ENCODE results near the gene CLIC3. TPM values are rescaled to one million over a fixed set of nuclear protein-coding genes. Genes with fewer than 3 reads are reported as not detected.

CLIC3 gene
- total RNA-seq, 1 donor from 2014 or later: not detected

DNA sequence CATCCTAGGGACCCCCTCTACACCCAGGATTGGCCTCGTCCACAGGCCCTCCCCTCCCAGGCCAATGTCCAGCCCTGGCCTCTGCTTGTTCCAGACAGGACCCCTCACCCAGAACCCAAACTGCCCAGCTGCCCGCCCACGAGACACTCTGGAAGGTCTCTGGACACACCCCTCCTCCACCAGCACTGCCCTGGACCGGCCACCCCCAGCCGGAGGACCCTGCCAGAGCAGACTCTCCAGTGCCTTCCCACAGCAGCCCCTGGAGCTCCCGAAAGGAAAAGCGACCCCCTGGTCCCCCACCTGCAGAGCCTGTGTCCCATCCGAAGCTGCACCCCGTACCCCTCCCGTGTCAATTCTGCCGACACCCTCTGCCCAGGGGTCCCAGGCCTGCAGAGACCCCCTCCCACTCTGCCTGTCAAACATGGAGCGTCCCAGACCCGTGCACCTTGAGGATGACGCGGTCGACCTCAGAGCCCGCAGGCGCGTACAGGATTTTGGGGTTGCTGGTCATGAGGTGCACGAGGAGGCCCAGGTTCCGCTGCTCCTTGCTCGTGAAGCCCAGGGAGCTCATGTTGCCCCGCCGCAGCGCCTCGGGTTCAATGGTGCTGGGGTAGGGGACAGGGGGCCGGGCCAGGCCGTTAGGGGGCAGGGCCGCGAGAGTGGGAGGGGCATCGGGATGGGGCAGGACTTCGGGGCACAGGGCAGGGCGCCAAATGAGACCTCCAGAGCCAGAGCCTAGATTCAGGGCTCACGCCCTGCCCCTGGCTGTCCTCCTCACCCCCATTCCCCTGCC lies 23.7 kb upstream of the CLIC3 start:
- no peaks in the 10 kb centered on the region for H3K4me1 Mint-ChIP-seq (ENCODE audit: unreplicated experiment)

DNA sequence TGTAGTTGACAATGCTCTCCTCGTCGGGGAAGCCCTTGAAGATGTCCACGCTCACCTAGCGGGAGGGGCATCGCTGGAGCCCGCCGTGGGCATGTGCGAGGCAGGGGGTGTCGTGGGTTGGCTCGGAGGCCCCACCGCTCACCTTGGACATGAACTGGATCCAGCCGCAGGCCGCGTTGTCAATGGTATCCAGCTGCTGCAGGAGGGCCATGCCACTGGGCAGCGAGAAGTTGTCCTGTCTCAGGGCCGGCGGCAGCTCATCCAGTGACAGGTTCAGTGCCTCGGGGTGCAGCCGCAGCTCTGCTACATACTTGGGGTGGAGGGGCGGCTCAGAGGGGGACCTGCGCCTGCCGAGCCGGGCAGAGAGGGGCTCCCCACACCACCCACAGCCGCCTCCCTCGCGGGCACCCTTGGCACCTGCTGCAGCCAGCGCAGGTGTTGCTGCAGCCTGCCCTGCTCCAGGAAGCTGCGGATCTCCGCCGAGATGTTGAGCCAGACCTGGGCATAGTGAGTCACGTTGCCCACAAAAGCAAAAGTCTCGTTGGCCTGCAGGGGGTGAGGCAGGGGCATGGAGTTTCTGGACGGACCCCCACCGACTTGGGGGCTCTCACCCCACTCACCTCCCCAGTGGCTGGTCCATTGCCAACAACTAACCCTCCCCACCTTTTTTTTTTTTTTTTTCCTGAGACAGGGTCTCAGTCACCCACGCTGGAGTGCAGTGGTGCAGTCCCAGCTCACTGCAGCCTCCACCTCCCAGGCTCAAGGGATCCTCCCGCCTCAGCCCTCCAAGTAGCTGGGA lies 22.6 kb upstream of the CLIC3 start:
- DNase-seq (ENCODE audit: low spot score): no peak
- TF ChIP-seq, protein P1, sequence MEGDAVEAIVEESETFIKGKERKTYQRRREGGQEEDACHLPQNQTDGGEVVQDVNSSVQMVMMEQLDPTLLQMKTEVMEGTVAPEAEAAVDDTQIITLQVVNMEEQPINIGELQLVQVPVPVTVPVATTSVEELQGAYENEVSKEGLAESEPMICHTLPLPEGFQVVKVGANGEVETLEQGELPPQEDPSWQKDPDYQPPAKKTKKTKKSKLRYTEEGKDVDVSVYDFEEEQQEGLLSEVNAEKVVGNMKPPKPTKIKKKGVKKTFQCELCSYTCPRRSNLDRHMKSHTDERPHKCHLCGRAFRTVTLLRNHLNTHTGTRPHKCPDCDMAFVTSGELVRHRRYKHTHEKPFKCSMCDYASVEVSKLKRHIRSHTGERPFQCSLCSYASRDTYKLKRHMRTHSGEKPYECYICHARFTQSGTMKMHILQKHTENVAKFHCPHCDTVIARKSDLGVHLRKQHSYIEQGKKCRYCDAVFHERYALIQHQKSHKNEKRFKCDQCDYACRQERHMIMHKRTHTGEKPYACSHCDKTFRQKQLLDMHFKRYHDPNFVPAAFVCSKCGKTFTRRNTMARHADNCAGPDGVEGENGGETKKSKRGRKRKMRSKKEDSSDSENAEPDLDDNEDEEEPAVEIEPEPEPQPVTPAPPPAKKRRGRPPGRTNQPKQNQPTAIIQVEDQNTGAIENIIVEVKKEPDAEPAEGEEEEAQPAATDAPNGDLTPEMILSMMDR (IDR thresholded peaks at IDR 0.05; ENCODE audit: unreplicated experiment): no peak
- Mint-ChIP-seq H3K27ac (ENCODE audit: unreplicated experiment) (no peak overlapping the region), H3K4me1 (ENCODE audit: unreplicated experiment) (no peaks in the 10 kb centered on the region), H3K4me3 (ENCODE audit: unreplicated experiment) (no peak overlapping the region), H3K36me3 (ENCODE audit: low read depth, unreplicated experiment) (no peaks in the 10 kb centered on the region), H3K27me3 (ENCODE audit: unreplicated experiment) (peaks cover 5% of the 10 kb centered on the region), H3K9me3 (ENCODE audit: unreplicated experiment) (no peaks in the 10 kb centered on the region)

More for the DNA sequence above, 23.7 kb upstream of the CLIC3 start:
- Mint-ChIP-seq H3K27me3 (ENCODE audit: unreplicated experiment) (peaks cover 5% of the 10 kb centered on the region), H3K27ac (ENCODE audit: unreplicated experiment) (no peak overlapping the region), H3K4me3 (ENCODE audit: unreplicated experiment) (no peak overlapping the region), H3K9me3 (ENCODE audit: unreplicated experiment) (no peaks in the 10 kb centered on the region), H3K36me3 (ENCODE audit: low read depth, unreplicated experiment) (no peaks in the 10 kb centered on the region)
- TF ChIP-seq, protein P1 (IDR thresholded peaks at IDR 0.05; ENCODE audit: unreplicated experiment): no peak
- DNase-seq (ENCODE audit: low spot score): no peak

DNA sequence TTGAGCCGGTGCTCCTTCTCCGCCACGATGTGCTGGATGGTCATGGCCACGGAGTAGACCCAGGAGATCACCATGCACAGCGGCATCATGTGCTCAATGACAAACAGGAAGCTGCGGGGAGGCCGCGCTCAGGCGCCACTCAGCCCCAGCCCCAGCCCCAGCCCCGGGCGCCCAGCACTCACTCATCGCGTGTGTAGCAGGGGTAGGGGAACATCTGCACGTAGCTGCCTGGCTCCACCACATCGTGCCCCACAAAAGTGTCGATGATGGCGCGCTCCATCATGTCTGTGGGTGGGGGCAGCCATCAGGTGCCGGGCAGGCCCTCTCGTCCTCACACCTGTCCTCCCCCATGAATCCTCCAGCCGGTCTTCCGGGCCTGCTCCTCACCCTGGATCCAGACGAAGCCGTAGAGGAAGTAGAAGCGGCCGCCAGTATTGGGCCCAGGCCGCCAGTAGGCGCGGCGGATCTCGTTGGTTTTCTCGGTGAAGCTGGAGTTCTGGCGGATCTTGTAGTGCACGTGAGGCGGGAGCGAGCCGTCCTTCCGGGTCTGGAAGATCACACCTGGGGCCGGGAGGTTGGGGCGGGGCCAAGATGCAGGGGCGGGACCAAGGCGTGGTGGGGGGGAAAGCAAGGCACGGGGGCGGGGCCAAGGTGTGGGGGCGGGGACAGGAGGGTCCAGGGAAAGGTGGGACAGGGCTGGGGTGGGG lies 21.6 kb upstream of the CLIC3 start:
- peaks cover 4% of the 10 kb centered on the region for H3K27me3 Mint-ChIP-seq (ENCODE audit: unreplicated experiment)

DNA sequence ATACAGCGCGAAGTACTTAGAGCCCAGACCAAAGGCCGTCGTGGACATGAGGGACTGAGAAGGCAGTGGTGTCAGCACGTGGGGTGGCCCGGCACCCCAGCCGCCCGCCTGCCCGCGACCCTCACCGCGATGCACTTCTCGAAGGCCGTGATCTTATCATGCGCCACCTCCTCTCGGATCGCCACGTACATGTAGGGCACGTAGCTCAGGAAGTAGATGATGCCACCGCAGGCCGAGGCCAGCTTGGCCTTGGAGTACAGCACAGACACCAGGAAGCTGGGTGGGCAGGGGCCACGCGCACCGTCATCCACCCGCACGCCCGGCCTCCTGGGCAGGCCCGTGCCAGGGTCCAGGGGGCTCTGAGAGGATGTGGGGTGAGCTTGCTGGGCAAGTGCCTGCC lies 20.7 kb upstream of the CLIC3 start:
- Mint-ChIP-seq H3K27ac (ENCODE audit: unreplicated experiment) (no peak overlapping the region), H3K9me3 (ENCODE audit: unreplicated experiment) (no peaks in the 10 kb centered on the region), H3K27me3 (ENCODE audit: unreplicated experiment) (peaks cover 1% of the 10 kb centered on the region), H3K4me3 (ENCODE audit: unreplicated experiment) (no peak overlapping the region), H3K4me1 (ENCODE audit: unreplicated experiment) (no peaks in the 10 kb centered on the region), H3K36me3 (ENCODE audit: low read depth, unreplicated experiment) (no peaks in the 10 kb centered on the region)
- TF ChIP-seq, protein P1 (IDR thresholded peaks at IDR 0.05; ENCODE audit: unreplicated experiment): no peak
- no peak for DNase-seq (ENCODE audit: low spot score)

More for the DNA sequence above, 21.6 kb upstream of the CLIC3 start:
- Mint-ChIP-seq H3K36me3 (ENCODE audit: low read depth, unreplicated experiment) (no peaks in the 10 kb centered on the region), H3K27ac (ENCODE audit: unreplicated experiment) (no peak overlapping the region), H3K4me3 (ENCODE audit: unreplicated experiment) (no peak overlapping the region), H3K4me1 (ENCODE audit: unreplicated experiment) (no peaks in the 10 kb centered on the region), H3K9me3 (ENCODE audit: unreplicated experiment) (no peaks in the 10 kb centered on the region)
- no peak for DNase-seq (ENCODE audit: low spot score)
- TF ChIP-seq, protein P1 (IDR thresholded peaks at IDR 0.05; ENCODE audit: unreplicated experiment): no peak
